ENCODE data around the gene TUBA4A.

The TUBA4A gene

DNA sequence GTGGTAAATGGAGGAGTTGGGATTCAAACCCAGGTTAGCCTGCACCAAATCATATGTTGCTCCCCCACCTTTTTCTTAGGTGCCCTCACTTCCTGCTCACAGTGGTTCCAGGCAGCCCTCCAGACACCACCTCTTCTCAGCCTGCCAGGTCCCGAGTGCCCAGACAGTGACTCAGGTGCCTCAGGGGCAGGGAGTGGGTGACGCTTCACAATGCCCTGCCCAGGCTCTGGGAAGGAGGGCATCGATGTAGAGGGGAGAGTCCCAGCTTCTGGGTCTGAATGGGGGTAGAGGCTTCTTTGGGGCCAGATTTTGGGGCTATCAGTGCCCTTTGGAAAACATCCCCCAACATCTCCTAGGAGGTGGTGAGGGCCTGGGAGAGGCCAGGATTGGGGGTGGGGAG is 20.2 kb upstream of the TUBA4A start:
- no peak overlapping the region for H3K4me3 ChIP-seq (replicated peaks; ENCODE audit: insufficient read depth, low read length)
- no peak overlapping the region for H3K27ac ChIP-seq (replicated peaks)
- TF ChIP-seq CTCF (IDR thresholded peaks at IDR 0.05; ENCODE audit: insufficient read depth, low read length) = no peak
- TF ChIP-seq GABPA (IDR thresholded peaks at IDR 0.05; ENCODE audit: low read depth) = no peak
- TF ChIP-seq, protein P1, sequence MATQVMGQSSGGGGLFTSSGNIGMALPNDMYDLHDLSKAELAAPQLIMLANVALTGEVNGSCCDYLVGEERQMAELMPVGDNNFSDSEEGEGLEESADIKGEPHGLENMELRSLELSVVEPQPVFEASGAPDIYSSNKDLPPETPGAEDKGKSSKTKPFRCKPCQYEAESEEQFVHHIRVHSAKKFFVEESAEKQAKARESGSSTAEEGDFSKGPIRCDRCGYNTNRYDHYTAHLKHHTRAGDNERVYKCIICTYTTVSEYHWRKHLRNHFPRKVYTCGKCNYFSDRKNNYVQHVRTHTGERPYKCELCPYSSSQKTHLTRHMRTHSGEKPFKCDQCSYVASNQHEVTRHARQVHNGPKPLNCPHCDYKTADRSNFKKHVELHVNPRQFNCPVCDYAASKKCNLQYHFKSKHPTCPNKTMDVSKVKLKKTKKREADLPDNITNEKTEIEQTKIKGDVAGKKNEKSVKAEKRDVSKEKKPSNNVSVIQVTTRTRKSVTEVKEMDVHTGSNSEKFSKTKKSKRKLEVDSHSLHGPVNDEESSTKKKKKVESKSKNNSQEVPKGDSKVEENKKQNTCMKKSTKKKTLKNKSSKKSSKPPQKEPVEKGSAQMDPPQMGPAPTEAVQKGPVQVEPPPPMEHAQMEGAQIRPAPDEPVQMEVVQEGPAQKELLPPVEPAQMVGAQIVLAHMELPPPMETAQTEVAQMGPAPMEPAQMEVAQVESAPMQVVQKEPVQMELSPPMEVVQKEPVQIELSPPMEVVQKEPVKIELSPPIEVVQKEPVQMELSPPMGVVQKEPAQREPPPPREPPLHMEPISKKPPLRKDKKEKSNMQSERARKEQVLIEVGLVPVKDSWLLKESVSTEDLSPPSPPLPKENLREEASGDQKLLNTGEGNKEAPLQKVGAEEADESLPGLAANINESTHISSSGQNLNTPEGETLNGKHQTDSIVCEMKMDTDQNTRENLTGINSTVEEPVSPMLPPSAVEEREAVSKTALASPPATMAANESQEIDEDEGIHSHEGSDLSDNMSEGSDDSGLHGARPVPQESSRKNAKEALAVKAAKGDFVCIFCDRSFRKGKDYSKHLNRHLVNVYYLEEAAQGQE (IDR thresholded peaks at IDR 0.05; ENCODE audit: insufficient replicate concordance, low read depth) = no peak
- no peak for TF ChIP-seq SPI1 (IDR thresholded peaks at IDR 0.05; ENCODE audit: borderline replicate concordance, low read depth)
- no peak for TF ChIP-seq POLR2AphosphoS5 (IDR thresholded peaks at IDR 0.05; ENCODE audit: low read depth)
- H3K27me3 ChIP-seq (ENCODE audit: insufficient read depth, poor library complexity, severe bottlenecking) = no peaks in the 10 kb centered on the region
- DNase-seq (ENCODE audit: low read depth in 1 of 2, low spot score in 1 of 2) = no peak

GRCh38 chr2:219272995-219273394 is 19.3 kb upstream of the TUBA4A start:
- DNase-seq (ENCODE audit: low read depth in 1 of 2, low spot score in 1 of 2) = no peak
- TF ChIP-seq GABPA (IDR thresholded peaks at IDR 0.05; ENCODE audit: low read depth) = no peak
- TF ChIP-seq POLR2AphosphoS5 (IDR thresholded peaks at IDR 0.05; ENCODE audit: low read depth) = no peak
- TF ChIP-seq, protein P1 (IDR thresholded peaks at IDR 0.05; ENCODE audit: insufficient replicate concordance, low read depth) = no peak
- no peak for TF ChIP-seq SPI1 (IDR thresholded peaks at IDR 0.05; ENCODE audit: borderline replicate concordance, low read depth)
- no peak for TF ChIP-seq CTCF (IDR thresholded peaks at IDR 0.05; ENCODE audit: insufficient read depth, low read length)
- H3K4me3 ChIP-seq (replicated peaks; ENCODE audit: insufficient read depth, low read length) = no peak overlapping the region
- H3K27me3 ChIP-seq (ENCODE audit: insufficient read depth, poor library complexity, severe bottlenecking) = no peaks in the 10 kb centered on the region
- no peak overlapping the region for H3K27ac ChIP-seq (replicated peaks)

GRCh38 chr2:219272356-219272755 is 18.6 kb upstream of the TUBA4A start:
- TF ChIP-seq, protein P1 (IDR thresholded peaks at IDR 0.05; ENCODE audit: insufficient replicate concordance, low read depth) = no peak
- TF ChIP-seq POLR2AphosphoS5 (IDR thresholded peaks at IDR 0.05; ENCODE audit: low read depth) (no peak), GABPA (IDR thresholded peaks at IDR 0.05; ENCODE audit: low read depth) (no peak), SPI1 (IDR thresholded peaks at IDR 0.05; ENCODE audit: borderline replicate concordance, low read depth) (no peak), CTCF (IDR thresholded peaks at IDR 0.05; ENCODE audit: insufficient read depth, low read length) (no peak)
- DNase-seq (ENCODE audit: low read depth in 1 of 2, low spot score in 1 of 2) = no peak

More at GRCh38 chr2:219272356-219272755, 18.6 kb upstream of the TUBA4A start:
- Histone ChIP-seq H3K27ac (replicated peaks) (no peak overlapping the region), H3K27me3 (ENCODE audit: insufficient read depth, poor library complexity, severe bottlenecking) (no peaks in the 10 kb centered on the region), H3K4me3 (replicated peaks; ENCODE audit: insufficient read depth, low read length) (no peak overlapping the region)
